Fibroblast of skin of right quadriceps (primary cell): ENCODE measurements around the gene PCLAF.
"Not testable (repeated sequence)": the region's sequence is repeated elsewhere in the genome, so short reads cannot be mapped to it uniquely, and the experiment has no call there.

ENCODE experiments used
- DNase-seq: peaks from one replicate; pipeline ENCODE4 v3.0.0-alpha.2; 2013

The PCLAF gene

DNA sequence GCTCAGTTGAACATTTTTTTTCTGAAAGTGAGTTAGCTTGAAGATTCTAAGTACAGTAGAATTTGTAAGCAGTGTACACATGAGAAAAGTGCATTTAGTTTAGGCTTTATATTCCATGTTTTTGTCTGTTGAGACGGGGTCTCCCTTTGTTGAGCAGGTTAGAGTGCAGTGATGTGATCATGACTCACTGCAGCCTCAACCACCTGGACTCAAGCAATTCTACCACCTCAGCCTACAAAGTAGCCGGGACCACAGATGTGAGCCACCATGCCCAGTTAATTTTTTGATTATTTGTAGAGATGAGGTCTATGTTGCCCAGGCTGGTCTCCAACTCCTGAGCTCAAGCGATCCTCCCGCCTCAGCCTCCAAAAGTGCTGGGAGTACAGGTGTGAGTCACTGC, 20.0 kb downstream of the PCLAF start:
- DNase-seq: no peak

DNA sequence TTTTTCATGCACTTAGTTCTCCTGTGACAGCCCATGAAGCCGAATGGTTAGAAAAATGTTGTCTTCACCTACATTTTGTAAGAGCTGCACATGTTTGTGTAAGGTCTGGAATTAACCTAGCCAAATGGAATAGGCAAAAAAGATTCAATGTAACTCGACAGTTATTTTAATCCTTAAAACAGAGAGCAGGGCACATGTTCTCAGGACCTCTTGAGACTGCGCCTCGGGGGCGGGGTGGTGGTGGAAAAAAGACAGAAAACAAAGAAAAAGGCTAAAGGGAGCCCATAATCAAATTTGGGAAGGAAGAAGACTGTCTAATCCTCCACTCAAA, 24.6 kb downstream of the PCLAF start:
- no peak for DNase-seq

DNA sequence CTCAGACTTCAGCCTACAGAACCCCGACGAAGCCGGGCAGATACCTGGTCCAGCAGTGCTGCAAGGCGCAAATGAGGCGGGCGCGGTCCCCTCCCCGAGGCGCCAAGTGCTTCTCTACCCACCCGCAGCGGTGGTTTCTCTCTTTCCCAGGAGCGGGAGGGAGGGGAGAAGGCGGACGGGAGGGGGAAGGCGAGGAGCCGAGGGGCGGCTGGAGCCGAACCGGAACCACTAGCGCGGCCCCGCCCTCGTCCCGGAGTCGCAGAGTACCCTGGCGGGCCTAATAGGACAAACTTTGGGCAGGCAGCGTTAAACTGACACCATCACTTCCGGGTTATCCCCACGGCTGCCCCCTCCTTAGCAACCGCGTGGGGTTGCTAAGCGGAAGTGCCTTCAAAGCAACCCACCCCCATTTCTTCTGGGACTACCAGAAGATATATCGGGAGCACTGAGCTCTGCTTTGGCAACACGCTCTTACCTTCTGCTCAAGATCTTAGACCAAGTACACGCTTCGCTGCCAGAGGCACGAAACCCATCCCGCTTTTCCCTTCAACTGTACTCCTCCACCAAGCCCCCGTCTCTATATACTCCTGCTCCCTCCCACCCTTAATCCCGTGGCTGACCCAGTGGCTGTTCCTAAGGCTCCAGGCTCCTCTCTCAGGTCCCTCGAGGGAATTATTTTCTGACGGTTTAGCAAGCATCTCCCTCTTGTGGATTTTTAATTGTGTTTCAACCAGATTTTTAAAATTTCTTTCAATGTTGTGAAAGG, 25.1 kb downstream of the PCLAF start, which contains the start of gene CSNK1G1:
Gene CSNK1G1, minus strand, starts transcription at position 230 of the 766 bp plus-strand sequence. CDS start 55,674 bp downstream, outside the sequence.
- peak; percentile 98 for DNase-seq

DNA sequence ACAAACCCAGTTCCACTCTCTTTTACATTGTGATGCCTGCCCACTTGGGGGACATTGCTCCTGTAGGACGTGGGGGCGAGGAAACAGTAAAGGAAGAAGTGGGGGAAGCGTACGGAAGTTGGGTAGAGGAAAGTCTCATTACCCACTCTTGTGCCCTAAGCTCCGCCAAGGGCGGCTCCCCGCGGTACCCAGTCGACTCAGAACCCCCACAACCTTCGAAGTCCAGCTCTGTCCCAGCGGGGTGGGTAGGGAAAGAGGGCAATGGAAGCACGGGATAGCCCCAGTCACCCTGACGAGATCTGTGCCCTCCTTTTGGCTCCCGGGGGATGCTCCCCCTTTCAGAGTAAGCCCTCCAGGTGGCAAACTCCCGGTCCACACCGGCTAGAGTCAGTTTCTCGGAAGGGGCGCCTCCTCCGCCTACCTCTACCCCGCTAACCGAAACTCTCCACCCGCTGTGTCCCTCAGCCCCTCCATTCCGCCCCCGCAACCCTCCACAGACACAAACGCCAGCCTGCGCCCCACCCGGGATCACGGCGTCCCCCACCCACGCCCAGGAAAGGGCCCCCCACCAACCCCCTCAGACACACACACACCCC, 25.8 kb downstream of the PCLAF start:
- DNase-seq: no peak

- DNase-seq: no peak
Measured at GRCh38 chr15:64354688-64355344, 26.4 kb downstream of the PCLAF start.

- peak; percentile 19 for DNase-seq
Measured at GRCh38 chr15:64351265-64351664, 30.0 kb downstream of the PCLAF start.

- no peak for DNase-seq
Measured at GRCh38 chr15:64349375-64349774, 31.9 kb downstream of the PCLAF start.

GRCh38 chr15:64348455-64348854, 32.8 kb downstream of the PCLAF start:
- peak; percentile 62 for DNase-seq

DNA sequence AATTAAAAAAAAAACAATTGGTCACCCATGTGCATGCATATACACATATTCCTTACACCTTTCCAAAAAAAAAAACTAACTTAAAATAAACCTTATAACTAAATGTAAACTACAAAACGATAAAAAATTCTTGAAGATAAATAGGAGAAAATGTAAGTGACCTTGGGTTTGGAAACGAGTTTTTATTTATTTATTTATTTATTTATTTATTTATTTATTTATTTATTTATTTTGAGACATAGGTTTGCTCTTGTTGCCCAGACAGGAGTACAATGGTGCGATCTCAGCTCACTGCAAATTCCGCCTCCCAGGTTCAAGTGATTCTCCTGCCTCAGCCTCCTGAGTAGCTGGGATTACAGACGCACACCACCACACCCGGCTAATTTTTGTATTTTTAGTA, 35.0 kb downstream of the PCLAF start:
- DNase-seq: not testable (repeated sequence)

- peak; percentile 74 for DNase-seq
Measured at GRCh38 chr15:64344651-64345294, 36.5 kb downstream of the PCLAF start.

GRCh38 chr15:64343841-64344240, 37.4 kb downstream of the PCLAF start:
- peak; percentile 30 for DNase-seq

GRCh38 chr15:64343222-64343621, 38.0 kb downstream of the PCLAF start:
- peak; percentile 53 for DNase-seq

GRCh38 chr15:64341961-64342360, 39.3 kb downstream of the PCLAF start:
- no peak for DNase-seq

DNA sequence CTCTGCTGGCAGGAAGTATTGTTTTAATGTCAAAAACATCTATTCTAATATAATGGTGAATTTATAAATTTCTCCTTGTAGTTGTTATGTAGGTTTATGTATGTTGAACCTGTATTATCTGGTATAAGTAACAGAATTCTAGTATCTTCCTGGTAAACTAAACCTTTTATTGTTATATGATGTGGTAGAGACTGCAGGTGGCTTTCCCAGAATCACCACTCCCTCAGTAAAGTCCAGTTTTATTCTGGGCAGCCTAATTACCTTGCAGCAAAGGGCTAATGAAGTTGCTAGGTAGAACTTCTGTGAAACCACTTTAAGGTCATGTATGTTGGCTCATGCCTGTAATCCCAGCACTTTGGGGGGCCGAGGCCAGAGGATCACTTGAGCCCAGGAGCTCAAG, 40.9 kb downstream of the PCLAF start:
- DNase-seq: no peak

- no peak for DNase-seq
Measured at GRCh38 chr15:64337761-64338160, 43.5 kb downstream of the PCLAF start.

GRCh38 chr15:64333986-64334929, 47.0 kb downstream of the PCLAF start:
- no peak for DNase-seq

DNA sequence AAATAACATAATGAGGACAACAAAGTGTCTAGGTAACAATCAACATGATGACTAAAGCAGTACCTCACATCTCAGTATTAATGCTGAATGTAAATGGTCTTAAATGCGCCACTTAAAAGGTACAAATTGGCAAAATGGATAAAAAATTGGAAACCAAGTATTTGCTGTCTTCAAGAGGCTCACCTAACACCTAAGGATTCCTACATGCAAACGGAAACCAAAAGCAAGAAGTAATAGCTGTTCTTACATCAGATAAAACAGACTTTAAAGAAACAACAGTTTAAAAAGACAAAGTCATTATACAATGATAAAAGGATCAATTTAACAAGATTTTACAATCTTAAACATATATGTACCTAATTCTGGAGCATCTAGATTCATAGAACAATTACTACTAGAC, 47.7 kb downstream of the PCLAF start:
- no peak for DNase-seq

DNA sequence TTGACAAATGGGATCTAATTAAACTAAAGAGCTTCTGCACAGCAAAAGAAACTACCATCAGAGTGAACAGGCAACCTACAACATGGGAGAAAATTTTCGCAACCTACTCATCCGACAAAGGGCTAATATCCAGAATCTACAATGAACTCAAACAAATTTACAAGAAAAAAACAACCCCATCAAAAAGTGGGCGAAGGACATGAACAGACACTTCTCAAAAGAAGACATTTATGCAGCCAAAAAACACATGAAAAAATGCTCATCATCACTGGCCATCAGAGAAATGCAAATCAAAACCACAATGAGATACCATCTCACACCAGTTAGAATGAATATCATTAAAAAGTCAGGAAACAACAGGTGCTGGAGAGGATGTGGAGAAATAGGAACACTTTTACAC, 49.6 kb downstream of the PCLAF start:
- not testable (repeated sequence) for DNase-seq

DNA sequence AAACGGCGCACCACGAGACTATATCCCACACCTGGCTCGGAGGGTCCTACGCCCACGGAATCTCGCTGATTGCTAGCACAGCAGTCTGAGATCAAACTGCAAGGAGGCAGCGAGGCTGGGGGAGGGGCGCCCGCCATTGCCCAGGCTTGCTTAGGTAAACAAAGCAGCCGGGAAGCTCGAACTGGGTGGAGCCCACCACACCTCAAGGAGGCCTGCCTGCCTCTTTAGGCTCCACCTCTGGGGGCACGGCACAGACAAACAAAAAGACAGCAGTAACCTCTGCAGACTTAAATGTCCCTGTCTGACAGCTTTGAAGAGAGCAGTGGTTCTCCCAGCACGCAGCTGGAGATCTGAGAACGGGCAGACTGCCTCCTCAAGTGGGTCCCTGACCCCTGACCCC, 54.3 kb downstream of the PCLAF start:
- not testable (repeated sequence) for DNase-seq

DNA sequence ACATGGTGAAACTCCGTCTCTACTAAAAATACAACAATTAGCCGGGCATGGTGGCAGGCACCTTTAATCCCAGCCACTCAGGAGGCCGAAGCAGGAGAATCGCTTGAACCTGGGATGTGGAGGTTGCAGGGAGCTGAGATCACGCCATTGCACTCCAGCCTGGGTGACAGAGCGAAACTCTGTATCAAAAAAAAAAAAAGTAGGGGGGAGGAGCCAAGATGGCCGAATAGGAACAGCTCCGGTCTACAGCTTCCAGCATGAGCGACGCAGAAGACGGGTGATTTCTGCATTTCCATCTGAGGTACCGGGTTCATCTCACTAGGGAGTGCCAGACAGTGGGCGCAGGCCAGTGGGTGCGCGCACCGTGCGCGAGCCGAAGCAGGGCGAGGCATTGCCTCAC, 54.8 kb downstream of the PCLAF start:
- DNase-seq: not testable (repeated sequence)

DNA sequence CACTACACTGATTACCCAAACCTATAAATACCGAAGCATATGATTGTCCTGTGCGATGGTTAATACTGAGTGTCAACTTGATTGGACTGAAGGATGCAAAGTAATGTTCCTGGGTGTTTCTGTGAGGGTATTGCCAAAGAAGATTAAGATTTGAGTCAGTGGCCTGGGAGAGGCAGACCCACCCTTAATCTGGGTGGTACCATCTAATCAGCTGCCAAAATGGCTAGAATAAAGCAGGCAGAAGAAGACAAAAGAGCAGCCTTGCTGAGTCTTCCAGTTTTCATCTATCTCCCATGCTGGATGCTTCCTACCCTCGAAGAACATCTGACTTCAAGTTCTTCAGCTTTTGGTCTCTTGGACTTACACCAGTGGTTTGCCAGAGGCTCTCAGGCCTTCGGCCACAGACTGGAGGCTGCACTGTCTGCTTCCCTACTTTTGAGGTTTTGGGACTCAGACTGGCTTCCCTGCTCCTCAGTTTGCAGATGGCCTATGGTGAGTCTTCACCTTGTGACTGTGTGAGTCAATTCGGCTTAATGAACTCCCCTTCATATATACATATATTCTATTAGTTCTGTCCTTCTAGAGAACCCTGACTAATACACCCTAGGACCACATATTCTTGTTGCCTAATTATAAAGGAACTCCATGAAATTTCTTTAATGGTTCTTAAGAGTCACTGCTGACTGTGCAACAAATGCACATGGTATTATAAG, 56.9 kb downstream of the PCLAF start:
- DNase-seq: no peak

DNA sequence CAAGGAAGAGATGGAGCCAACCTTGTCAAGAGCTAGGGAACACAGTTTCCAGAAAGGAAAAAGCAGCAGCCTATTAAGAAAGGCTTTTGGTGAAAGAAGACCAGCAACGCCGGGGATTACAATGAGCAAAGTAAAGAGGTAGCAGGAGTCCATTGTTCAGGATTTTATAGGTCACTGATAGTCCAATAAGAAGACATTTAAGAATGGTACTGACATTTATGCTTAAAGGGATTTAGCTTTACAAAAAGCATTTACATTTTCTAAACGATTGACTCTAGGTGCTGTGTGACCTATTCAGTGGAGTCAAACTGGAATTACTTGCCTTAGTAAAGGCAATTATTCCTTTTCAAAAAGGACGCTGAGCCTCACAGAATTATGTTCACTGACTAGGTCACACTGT, 66.0 kb downstream of the PCLAF start:
- no peak for DNase-seq
